Measurements from ENCODE around the gene BTG2.
"Not testable (repeated sequence)": the region's sequence is repeated elsewhere in the genome, so short reads cannot be mapped to it uniquely, and the experiment has no call there.

BTG2 gene

DNA sequence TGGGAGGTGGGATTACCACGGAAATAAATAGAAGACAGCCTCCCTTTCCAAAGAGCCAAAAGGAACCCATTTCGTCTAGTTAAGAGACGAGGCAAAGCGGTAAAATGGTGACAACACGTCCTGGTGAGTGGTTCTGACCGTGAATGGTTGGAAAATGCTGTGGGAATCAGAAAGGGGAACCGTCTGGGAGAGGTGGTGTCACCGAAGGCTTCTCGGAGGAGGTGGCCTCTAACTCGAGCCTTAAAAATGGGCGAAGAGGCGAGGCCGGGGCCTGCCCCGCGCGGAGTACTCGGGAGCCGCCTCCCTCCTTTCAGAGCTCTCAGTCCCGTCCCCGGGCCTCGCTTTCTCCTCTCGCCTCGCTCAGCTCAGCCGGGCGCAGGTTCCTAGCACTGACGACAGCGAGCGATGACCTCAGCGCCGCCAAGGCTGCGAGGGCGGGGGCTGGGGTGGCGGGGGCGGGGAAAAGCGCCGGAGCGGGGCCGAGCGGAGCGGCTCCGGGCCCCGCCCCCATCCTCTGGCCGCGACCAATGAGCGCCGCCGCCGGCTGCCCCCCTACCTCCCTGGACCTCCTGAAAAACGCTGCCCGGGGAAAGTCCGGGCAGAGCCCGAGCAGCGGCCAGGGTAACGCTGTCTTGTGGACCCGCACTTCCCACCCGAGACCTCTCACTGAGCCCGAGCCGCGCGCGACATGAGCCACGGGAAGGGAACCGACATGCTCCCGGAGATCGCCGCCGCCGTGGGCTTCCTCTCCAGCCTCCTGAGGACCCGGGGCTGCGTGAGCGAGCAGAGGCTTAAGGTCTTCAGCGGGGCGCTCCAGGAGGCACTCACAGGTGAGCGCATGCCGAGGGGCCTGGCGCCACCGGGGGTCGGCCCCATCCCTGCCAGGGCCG lies at the start of gene BTG2:
Gene BTG2, plus strand, starts transcription at position 601 of the 890 bp plus-strand sequence. Its CDS starts 88 bp downstream, at position 689.
- peak; percentile 97 to 98 (median 98) for DNase-seq

GRCh38 chr1:203256636-203257035 lies 48.7 kb upstream of the BTG2 start:
- DNase-seq, result peak; percentile 47 to 57 (median 56)

- peak in 1 of 3 donors; percentile 26 for DNase-seq
These were observed 41.8 kb upstream of the BTG2 start for GRCh38 chr1:203263496-203263895.

DNA sequence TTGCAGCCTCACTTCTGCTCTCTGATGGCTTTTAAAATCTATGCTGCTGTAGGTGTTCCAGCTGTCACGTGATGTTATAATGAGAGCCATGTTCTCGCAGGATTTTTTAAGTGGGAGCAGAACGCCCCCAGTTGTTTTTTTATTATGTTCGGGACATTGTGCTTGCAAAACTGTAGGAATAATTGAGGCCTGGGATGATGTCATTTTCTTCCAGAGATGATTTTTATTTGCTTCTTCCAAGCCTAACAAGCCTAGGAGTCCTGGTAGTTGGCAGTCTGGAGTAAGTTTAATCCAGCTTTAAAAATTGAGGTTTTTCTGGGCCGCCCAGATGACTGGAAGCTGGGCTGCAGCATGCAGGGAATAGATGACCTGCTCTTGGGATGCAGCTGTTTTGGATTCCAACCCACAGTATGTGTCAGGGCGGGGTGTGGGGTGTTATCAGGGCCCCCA lies 41.2 kb upstream of the BTG2 start:
- no peak for DNase-seq

- DNase-seq, result no peak
These were observed 39.8 kb upstream of the BTG2 start for GRCh38 chr1:203265541-203265940.

- not testable (repeated sequence) for DNase-seq
These were observed 39.2 kb upstream of the BTG2 start for GRCh38 chr1:203266140-203266539.

- peak; percentile 90 to 95 (median 91) for DNase-seq
These were observed 37.9 kb upstream of the BTG2 start for GRCh38 chr1:203267347-203267846.

GRCh38 chr1:203267912-203268311 lies 37.4 kb upstream of the BTG2 start:
- no peak for DNase-seq

GRCh38 chr1:203268901-203269653 lies 36.2 kb upstream of the BTG2 start:
- peak; percentile 68 to 89 (median 82) for DNase-seq

- DNase-seq, result no peak
These were observed 35.7 kb upstream of the BTG2 start for GRCh38 chr1:203269654-203270020.

DNA sequence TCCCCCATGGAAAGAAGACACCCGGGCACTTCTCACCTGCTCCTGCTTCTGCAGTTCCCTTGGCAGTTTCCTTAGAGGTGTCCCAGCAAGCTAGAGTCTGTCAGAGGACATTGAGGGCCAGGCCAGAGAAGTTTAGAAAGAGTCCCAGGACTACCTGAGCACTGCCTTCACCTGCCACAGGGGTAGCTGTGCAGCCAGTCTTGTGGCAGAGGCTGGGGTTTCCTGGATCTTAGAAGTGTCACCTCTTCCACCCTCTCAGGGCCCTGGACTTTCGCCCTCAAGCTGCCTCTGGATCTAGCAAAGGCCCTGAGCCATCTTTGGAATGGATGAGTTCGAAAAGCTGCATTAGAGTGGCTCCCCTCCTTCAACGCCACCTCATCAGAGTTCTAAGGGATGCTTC lies 34.9 kb upstream of the BTG2 start:
- DNase-seq, result no peak

DNA sequence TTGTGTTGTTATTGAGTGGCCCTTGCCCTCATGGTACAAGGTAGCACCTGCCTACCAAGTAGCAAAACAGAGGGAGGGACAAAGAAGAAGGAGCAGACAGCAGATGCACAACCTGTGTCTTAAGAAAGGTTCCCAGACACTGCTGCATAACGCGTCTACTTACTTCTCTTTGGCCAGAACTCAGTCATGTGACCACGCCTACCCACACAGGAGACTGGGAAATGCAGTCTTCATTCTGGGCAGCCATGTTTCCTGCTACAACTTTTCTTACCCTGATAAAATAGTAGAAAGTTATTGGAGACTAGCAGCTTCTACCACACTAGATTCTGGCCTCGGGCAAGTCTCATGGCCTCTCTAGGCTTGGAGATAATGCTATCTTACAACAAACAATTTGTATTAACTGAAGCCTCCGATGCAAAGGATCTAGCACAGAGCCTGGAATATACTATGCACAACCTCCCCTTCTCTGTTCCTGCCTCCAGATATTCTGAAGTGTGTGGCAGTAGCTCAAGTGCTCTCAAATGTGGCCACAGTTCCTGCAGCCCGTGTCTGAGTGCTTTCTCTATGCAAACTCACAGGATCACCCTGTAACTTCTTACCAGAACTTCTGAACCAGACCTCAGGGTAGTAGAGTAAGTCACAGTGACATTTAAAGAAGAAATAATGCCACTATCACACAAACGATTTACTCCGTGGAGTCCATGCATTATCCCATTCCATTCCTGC lies 34.1 kb upstream of the BTG2 start:
- DNase-seq, result peak; percentile 83 to 86 (median 83)

- DNase-seq, result no peak
These were observed 33.2 kb upstream of the BTG2 start for GRCh38 chr1:203271962-203272632.

GRCh38 chr1:203272633-203273205 lies 32.6 kb upstream of the BTG2 start:
- no peak for DNase-seq

GRCh38 chr1:203273206-203273868 lies 32.0 kb upstream of the BTG2 start:
- DNase-seq, result peak; percentile 91 to 92 (median 92)

GRCh38 chr1:203273869-203274602 lies 31.3 kb upstream of the BTG2 start:
- peak; percentile 71 to 81 (median 74) for DNase-seq

GRCh38 chr1:203274603-203275381 lies 30.5 kb upstream of the BTG2 start:
- DNase-seq, result peak; percentile 53 to 61 (median 57)

- DNase-seq, result no peak
These were observed 29.6 kb upstream of the BTG2 start for GRCh38 chr1:203275656-203276272.

- DNase-seq, result no peak
These were observed 28.9 kb upstream of the BTG2 start for GRCh38 chr1:203276408-203276807.
